Left lung (tissue), 10 donors: ENCODE data around the gene CSNK1D. TPM values are rescaled to one million over a fixed set of nuclear protein-coding genes. Genes with fewer than 3 reads are reported as not detected.

ENCODE experiments used
- ATAC-seq: fragments of 200-7000 bp; cut with Tn5 transposase; one replicate; pipeline ENCODE4 v1.9.1; 2020; ENCODE audit warnings: moderate library complexity
- DNase-seq, 4 donors: peaks; one replicate each; pipeline ENCODE4 v3.0.0-alpha.2; 2013 to 2020
- H3K27ac ChIP-seq, 2 donors: fragments of 200-600 bp; sonication (generic) in 1 of 2; one replicate each; pipeline versions ENCODE4 v1.5.0 to v1.8.0; 2020 to 2021
- H3K27me3 ChIP-seq, 2 donors: fragments of 200-600 bp; sonication (generic) in 1 of 2; one replicate each; pipeline versions ENCODE4 v1.5.0 to v1.8.0; 2020 to 2021
- H3K36me3 ChIP-seq, 2 donors: fragments of 200-600 bp; sonication (generic) in 1 of 2; one replicate each; pipeline versions ENCODE4 v1.5.0 to v1.8.0; 2020 to 2021
- H3K4me1 ChIP-seq, 2 donors: fragments of 200-600 bp; one replicate each; pipeline ENCODE4 v1.8.0; 2021
- H3K4me3 ChIP-seq, 2 donors: fragments of 200-600 bp; sonication (generic) in 1 of 2; one replicate each; pipeline versions ENCODE4 v1.5.0 to v1.8.0; 2020 to 2021; ENCODE audit warnings: mild to moderate bottlenecking in 1 of 2
- H3K9me3 ChIP-seq, 2 donors: fragments of 200-600 bp; sonication (generic) in 1 of 2; one replicate each; pipeline versions ENCODE4 v1.5.0 to v1.8.0; 2020 to 2021
- CTCF ChIP-seq, 2 donors: fragments of 200-600 bp; sonication (generic) in 1 of 2; IDR thresholded peaks; one replicate each; pipeline versions ENCODE4 v1.5.0 to v1.8.0; 2021; ENCODE audit warnings: antibody characterized with exemption in 2 of 2
- intact Hi-C, 2 donors: fragments of 100-400 bp; cut with DNase I; formaldehyde crosslinking; loops; one replicate each; pipeline versions ENCODE4 v1.11.2 to v1.14.2; 2022
- polyA plus RNA-seq, 6 donors: library from polyadenylated mRNA; unstranded; fragments of 120-200 nt; gene quantifications; one replicate each; pipeline ENCODE4 v1.2.1, GENCODE V29; 2013; ENCODE audit not compliant: insufficient read length in 6 of 6
- total RNA-seq, 2 donors: library from RNA; stranded (reverse); fragmentation: NEBNext Ultra II Directional; extraction: Animal tissue kit (Norgen Biotek cat#: 25700); gene quantifications; one replicate each; pipeline ENCODE4 v1.2.1, GENCODE V29; 2021
- donor health status: DM: no; HTN: yes; CAD: no.
- donor health status: DM: no; HTN: no; CAD: no.

Gene CSNK1D
- total and polyA plus RNA-seq, 8 donors = 101 to 160 (median 122) TPM

- intact Hi-C loops = no loop called here
- H3K4me1 ChIP-seq = peaks cover 0 to 2% of the 10 kb centered on the region in 2 donors
- TF ChIP-seq CTCF (IDR thresholded peaks at IDR 0.05) = no peak
- H3K4me3 ChIP-seq = no peak overlapping the region
- H3K27me3 ChIP-seq = no peaks in the 10 kb centered on the region
- H3K27ac ChIP-seq = no peak overlapping the region
- peaks cover 0 to 50% of the 10 kb centered on the region in 2 donors for H3K36me3 ChIP-seq
- no peaks in the 10 kb centered on the region for H3K9me3 ChIP-seq
- ATAC-seq (no peak), DNase-seq (no peak)
Observed at GRCh38 chr17:82200135-82200534, 73.4 kb downstream of the CSNK1D start.

GRCh38 chr17:82199496-82199895 is 74.0 kb downstream of the CSNK1D start:
- intact Hi-C loops = no loop called here
- Histone ChIP-seq H3K4me1 (no peaks in the 10 kb centered on the region), H3K36me3 (peaks cover 0 to 56% of the 10 kb centered on the region in 2 donors), H3K9me3 (no peaks in the 10 kb centered on the region), H3K27ac (no peak overlapping the region), H3K27me3 (no peaks in the 10 kb centered on the region), H3K4me3 (no peak overlapping the region)
- ATAC-seq (no peak), DNase-seq (no peak)
- no peak for TF ChIP-seq CTCF (IDR thresholded peaks at IDR 0.05)

GRCh38 chr17:82198092-82198491 is 75.4 kb downstream of the CSNK1D start:
- H3K4me3 ChIP-seq = no peak overlapping the region
- no peak for TF ChIP-seq CTCF (IDR thresholded peaks at IDR 0.05)
- H3K36me3 ChIP-seq = peaks cover 0 to 70% of the 10 kb centered on the region in 2 donors
- peaks cover 0 to 7% of the 10 kb centered on the region in 2 donors for H3K4me1 ChIP-seq
- no peaks in the 10 kb centered on the region for H3K9me3 ChIP-seq
- H3K27me3 ChIP-seq = no peaks in the 10 kb centered on the region
- H3K27ac ChIP-seq = no peak overlapping the region
- no peak for DNase-seq
- no peak for ATAC-seq
- intact Hi-C loops = no loop called here

- Histone ChIP-seq H3K4me1 (peaks cover 0 to 9% of the 10 kb centered on the region in 2 donors), H3K9me3 (no peaks in the 10 kb centered on the region), H3K36me3 (peaks cover 0 to 82% of the 10 kb centered on the region in 2 donors), H3K27ac (peak overlapping the region; percentile 18 to 51), H3K27me3 (no peaks in the 10 kb centered on the region), H3K4me3 (no peak overlapping the region)
- no peak for TF ChIP-seq CTCF (IDR thresholded peaks at IDR 0.05)
- intact Hi-C loops = no loop called here
- DNase-seq = peak in 2 of 4 donors; percentile 32 to 37
- ATAC-seq = no peak
Observed at GRCh38 chr17:82195675-82196672, 77.5 kb downstream of the CSNK1D start.

- peaks cover 0 to 9% of the 10 kb centered on the region in 2 donors for H3K4me1 ChIP-seq
- no peak for TF ChIP-seq CTCF (IDR thresholded peaks at IDR 0.05)
- H3K9me3 ChIP-seq = no peaks in the 10 kb centered on the region
- H3K4me3 ChIP-seq = no peak overlapping the region
- H3K27ac ChIP-seq = no peak overlapping the region
- H3K36me3 ChIP-seq = peaks cover 0 to 75% of the 10 kb centered on the region in 2 donors
- intact Hi-C loops = no loop called here
- H3K27me3 ChIP-seq = no peaks in the 10 kb centered on the region
- DNase-seq (no peak), ATAC-seq (no peak)
Observed at GRCh38 chr17:82194765-82195164, 78.7 kb downstream of the CSNK1D start.
